Activated T-helper 2 cell treated with anti-CD3 and anti-CD28 coated beads, Interferon-gamma antibody, Interleukin-2, Interleukin-4, amounts not matched to agents 10 μg/mL and 5 μg/mL and 100 μg/mL, durations not matched to agents 14 hours and 24 hours and 36 hours (primary cell): ENCODE data around the gene ORAI1. TPM values are rescaled to one million over a fixed set of nuclear protein-coding genes. Genes with fewer than 3 reads are reported as not detected.
A peak's percentile ranks its signal among the peaks of the same experiment; 100 is the strongest.
"Not testable (repeated sequence)": the region's sequence is repeated elsewhere in the genome, so short reads cannot be mapped to it uniquely, and the experiment has no call there.

Experiments
- DNase-seq: peaks from one replicate; pipeline ENCODE4 v3.0.0; 2021; ENCODE audit warnings: low spot score
- H3K27ac Mint-ChIP-seq: one replicate; pipeline ENCODE4 v1.8.0; 2021; ENCODE audit warnings: mixed read lengths
- H3K27me3 Mint-ChIP-seq: one replicate; pipeline ENCODE4 v1.8.0; 2021; ENCODE audit warnings: low read depth, mixed read lengths
- H3K36me3 Mint-ChIP-seq: one replicate; pipeline ENCODE4 v1.8.0; 2021; ENCODE audit warnings: low read depth, mixed read lengths
- H3K4me1 Mint-ChIP-seq: one replicate; pipeline ENCODE4 v1.8.0; 2021; ENCODE audit warnings: low read depth, mixed read lengths
- H3K4me3 Mint-ChIP-seq: one replicate; pipeline ENCODE4 v1.8.0; 2021; ENCODE audit warnings: low read depth, mild to moderate bottlenecking, moderate library complexity, mixed read lengths
- H3K9me3 Mint-ChIP-seq: one replicate; pipeline ENCODE4 v1.8.0; 2021; ENCODE audit warnings: mixed read lengths
- intact Hi-C: fragments of 100-400 bp; cut with micrococcal nuclease; formaldehyde crosslinking; loops from one replicate; pipeline ENCODE4 v1.15.1; 2023
- total RNA-seq: library from RNA; stranded (reverse); gene quantifications from 2 replicates; pipeline ENCODE4 v1.2.3, GENCODE V29; 2022

Gene ORAI1
- total RNA-seq, 1 donor from 2014 or later, result 47.6 TPM

GRCh38 chr12:121614872-121615467 is 11.4 kb upstream of the ORAI1 start:
- Mint-ChIP-seq H3K36me3 (peaks cover 5% of the 10 kb centered on the region), H3K9me3 (no peaks in the 10 kb centered on the region), H3K4me3 (no peak overlapping the region), H3K4me1 (peaks cover 1% of the 10 kb centered on the region), H3K27ac (no peak overlapping the region), H3K27me3 (no peaks in the 10 kb centered on the region)
- DNase-seq, result no peak
- intact Hi-C loops, result loop anchor here (2.0 kb wide), 1 partner anchor 32 kb away; no protein-coding TSS in a partner anchor

- Mint-ChIP-seq H3K4me3 (no peak overlapping the region), H3K27ac (no peak overlapping the region), H3K9me3 (no peaks in the 10 kb centered on the region), H3K27me3 (no peaks in the 10 kb centered on the region), H3K36me3 (peaks cover 5% of the 10 kb centered on the region), H3K4me1 (peaks cover 3% of the 10 kb centered on the region)
- no peak for DNase-seq
- intact Hi-C loops, result no loop called here
Observed at GRCh38 chr12:121618659-121619233, 7.6 kb upstream of the ORAI1 start.

- H3K27ac Mint-ChIP-seq, result no peak overlapping the region
- peaks cover 11% of the 10 kb centered on the region for H3K4me1 Mint-ChIP-seq
- intact Hi-C loops, result no loop called here
- peaks cover 5% of the 10 kb centered on the region for H3K36me3 Mint-ChIP-seq
- DNase-seq, result no peak
- H3K4me3 Mint-ChIP-seq, result no peak overlapping the region
- no peaks in the 10 kb centered on the region for H3K27me3 Mint-ChIP-seq
- no peaks in the 10 kb centered on the region for H3K9me3 Mint-ChIP-seq
Observed at GRCh38 chr12:121620333-121620891, 5.9 kb upstream of the ORAI1 start.

- H3K27ac Mint-ChIP-seq, result peak overlapping the region; percentile 90
- H3K4me1 Mint-ChIP-seq, result peaks cover 44% of the 10 kb centered on the region
- DNase-seq, result peak; percentile 78
- intact Hi-C loops, result loop anchor here (1.0 to 5.0 kb wide), 11 partner anchors 10 to 275 kb away; partner anchors contain the start of genes ANAPC5 and RHOF
- no peaks in the 10 kb centered on the region for H3K27me3 Mint-ChIP-seq
- H3K36me3 Mint-ChIP-seq, result peaks cover 39% of the 10 kb centered on the region
- no peaks in the 10 kb centered on the region for H3K9me3 Mint-ChIP-seq
- peak overlapping the region; percentile 90 for H3K4me3 Mint-ChIP-seq
Observed at GRCh38 chr12:121626853-121627640, 717 bp downstream of the ORAI1 start.

- Mint-ChIP-seq H3K9me3 (no peaks in the 10 kb centered on the region), H3K27ac (peak overlapping the region; percentile 90), H3K36me3 (peaks cover 44% of the 10 kb centered on the region), H3K4me3 (peak overlapping the region; percentile 90), H3K27me3 (no peaks in the 10 kb centered on the region), H3K4me1 (peaks cover 50% of the 10 kb centered on the region)
- no peak for DNase-seq
- intact Hi-C loops, result loop anchor here (5.0 kb wide), 3 partner anchors 91 to 276 kb away; partner anchors contain the start of genes ANAPC5 and RHOF
Observed at GRCh38 chr12:121628037-121628436, 1.7 kb downstream of the ORAI1 start.

GRCh38 chr12:121628536-121628935 is 2.2 kb downstream of the ORAI1 start:
- no peaks in the 10 kb centered on the region for H3K27me3 Mint-ChIP-seq
- no peaks in the 10 kb centered on the region for H3K9me3 Mint-ChIP-seq
- peaks cover 51% of the 10 kb centered on the region for H3K4me1 Mint-ChIP-seq
- DNase-seq, result no peak
- H3K27ac Mint-ChIP-seq, result peak overlapping the region; percentile 90
- intact Hi-C loops, result loop anchor here (5.0 kb wide), 3 partner anchors 91 to 276 kb away; partner anchors contain the start of genes ANAPC5 and RHOF
- H3K4me3 Mint-ChIP-seq, result peak overlapping the region; percentile 90
- peaks cover 44% of the 10 kb centered on the region for H3K36me3 Mint-ChIP-seq

- peaks cover 50% of the 10 kb centered on the region for H3K36me3 Mint-ChIP-seq
- intact Hi-C loops, result no loop called here
Observed at GRCh38 chr12:121630791-121631355, 4.5 kb downstream of the ORAI1 start.

GRCh38 chr12:121632069-121632970 is 6.0 kb downstream of the ORAI1 start:
- intact Hi-C loops, result no loop called here
- H3K4me1 Mint-ChIP-seq, result peaks cover 59% of the 10 kb centered on the region

More at GRCh38 chr12:121630791-121631355, 4.5 kb downstream of the ORAI1 start:
- Mint-ChIP-seq H3K9me3 (no peaks in the 10 kb centered on the region), H3K27ac (peak overlapping the region; percentile 85), H3K27me3 (no peaks in the 10 kb centered on the region), H3K4me1 (peaks cover 53% of the 10 kb centered on the region), H3K4me3 (peak overlapping the region; percentile 46)
- DNase-seq, result no peak

GRCh38 chr12:121633833-121634196 is 7.5 kb downstream of the ORAI1 start:
- H3K27me3 Mint-ChIP-seq, DNase-seq, intact Hi-C loops, H3K4me3 Mint-ChIP-seq, H3K9me3 Mint-ChIP-seq, H3K27ac Mint-ChIP-seq: not testable (repeated sequence)
- Mint-ChIP-seq H3K36me3 (peaks cover 54% of the 10 kb centered on the region), H3K4me1 (peaks cover 61% of the 10 kb centered on the region)

More at GRCh38 chr12:121632069-121632970, 6.0 kb downstream of the ORAI1 start:
- no peaks in the 10 kb centered on the region for H3K27me3 Mint-ChIP-seq
- peak overlapping the region; percentile 49 for H3K4me3 Mint-ChIP-seq
- no peaks in the 10 kb centered on the region for H3K9me3 Mint-ChIP-seq
- H3K27ac Mint-ChIP-seq, result peak overlapping the region; percentile 74
- no peak for DNase-seq
- peaks cover 61% of the 10 kb centered on the region for H3K36me3 Mint-ChIP-seq

GRCh38 chr12:121634836-121635235 is 8.5 kb downstream of the ORAI1 start:
- intact Hi-C loops, result no loop called here
- Mint-ChIP-seq H3K36me3 (peaks cover 45% of the 10 kb centered on the region), H3K4me1 (peaks cover 54% of the 10 kb centered on the region), H3K27ac (no peak overlapping the region), H3K9me3 (no peaks in the 10 kb centered on the region), H3K4me3 (no peak overlapping the region), H3K27me3 (no peaks in the 10 kb centered on the region)
- no peak for DNase-seq

GRCh38 chr12:121637231-121637914 is 11.0 kb downstream of the ORAI1 start:
- Mint-ChIP-seq H3K27me3 (no peaks in the 10 kb centered on the region), H3K36me3 (peaks cover 44% of the 10 kb centered on the region), H3K4me3 (peak overlapping the region; percentile 42), H3K27ac (peak overlapping the region; percentile 87), H3K4me1 (peaks cover 35% of the 10 kb centered on the region), H3K9me3 (no peaks in the 10 kb centered on the region)
- no peak for DNase-seq
- intact Hi-C loops, result loop anchor here (1.0 kb wide), 1 partner anchor 10 kb away; no protein-coding TSS in a partner anchor
